ENCODE measurements around the gene HMX1.

The HMX1 gene

GRCh38 chr4:8892556-8893226 lies 21.1 kb upstream of the HMX1 start:
- Histone ChIP-seq H3K56ac (ENCODE audit: low read length) (peak overlapping the region; percentile 62), H2BK120ac (ENCODE audit: low read depth, low read length) (no peak overlapping the region), H3K27ac (ENCODE audit: low read depth, low read length) (no peak overlapping the region), H4K8ac (ENCODE audit: low read depth, low read length) (no peak overlapping the region), H3K4me1 (ENCODE audit: control insufficient read depth, low read depth, low read length) (no peaks in the 10 kb centered on the region), H3K9ac (ENCODE audit: low read length) (peak overlapping the region; percentile 48), H2AK5ac (ENCODE audit: low read length) (no peak overlapping the region), H3K27me3 (ENCODE audit: insufficient read depth, low read length, poor library complexity) (peaks cover 60% of the 10 kb centered on the region), H3K79me2 (ENCODE audit: control insufficient read depth, insufficient read depth, low read length) (no peaks in the 10 kb centered on the region), H3K36me3 (ENCODE audit: control insufficient read depth, insufficient read depth, low read length) (no peaks in the 10 kb centered on the region), H2BK5ac (ENCODE audit: low read length) (no peak overlapping the region), H3K23ac (ENCODE audit: low read length) (no peak overlapping the region), H2BK15ac (replicated peaks; ENCODE audit: low read depth) (no peak overlapping the region), H3K18ac (ENCODE audit: low read length) (no peak overlapping the region), H3K4me2 (ENCODE audit: low read length) (no peak overlapping the region), H3K4ac (ENCODE audit: low read depth, low read length) (no peak overlapping the region), H4K5ac (ENCODE audit: low read length) (no peak overlapping the region), H3K79me1 (ENCODE audit: low read length) (no peaks in the 10 kb centered on the region), H3K4me3 (ENCODE audit: low read length) (no peak overlapping the region)
- no peak for DNase-seq
- WGBS (ENCODE audit: extremely low coverage, insufficient coverage, low lambda C conversion rate) = no CpG with 5 or more reads among the region's 73 CpGs

- H3K56ac ChIP-seq (ENCODE audit: low read length) = peak overlapping the region; percentile 17
- H3K23ac ChIP-seq (ENCODE audit: low read length) = no peak overlapping the region
- H3K4ac ChIP-seq (ENCODE audit: low read depth, low read length) = peak overlapping the region; percentile 39
- no CpG with 5 or more reads among the region's 72 CpGs for WGBS (ENCODE audit: extremely low coverage, insufficient coverage, low lambda C conversion rate)
- no peak overlapping the region for H4K5ac ChIP-seq (ENCODE audit: low read length)
- no peak overlapping the region for H2BK120ac ChIP-seq (ENCODE audit: low read depth, low read length)
- no peaks in the 10 kb centered on the region for H3K79me2 ChIP-seq (ENCODE audit: control insufficient read depth, insufficient read depth, low read length)
- no peaks in the 10 kb centered on the region for H3K4me1 ChIP-seq (ENCODE audit: control insufficient read depth, low read depth, low read length)
- DNase-seq = peak; percentile 70
- peak overlapping the region; percentile 34 for H3K4me2 ChIP-seq (ENCODE audit: low read length)
- no peak overlapping the region for H2BK5ac ChIP-seq (ENCODE audit: low read length)
- H3K9ac ChIP-seq (ENCODE audit: low read length) = peak overlapping the region; percentile 37
- no peak overlapping the region for H3K4me3 ChIP-seq (ENCODE audit: low read length)
- no peaks in the 10 kb centered on the region for H3K36me3 ChIP-seq (ENCODE audit: control insufficient read depth, insufficient read depth, low read length)
- no peak overlapping the region for H2BK15ac ChIP-seq (replicated peaks; ENCODE audit: low read depth)
- no peak overlapping the region for H2AK5ac ChIP-seq (ENCODE audit: low read length)
- no peaks in the 10 kb centered on the region for H3K79me1 ChIP-seq (ENCODE audit: low read length)
- no peak overlapping the region for H3K27ac ChIP-seq (ENCODE audit: low read depth, low read length)
- H3K27me3 ChIP-seq (ENCODE audit: insufficient read depth, low read length, poor library complexity) = peaks cover 65% of the 10 kb centered on the region
- H4K8ac ChIP-seq (ENCODE audit: low read depth, low read length) = no peak overlapping the region
- peak overlapping the region; percentile 4 for H3K18ac ChIP-seq (ENCODE audit: low read length)
These were observed 20.3 kb upstream of the HMX1 start for GRCh38 chr4:8891646-8892555.

- no peaks in the 10 kb centered on the region for H3K79me2 ChIP-seq (ENCODE audit: control insufficient read depth, insufficient read depth, low read length)
- no CpG with 5 or more reads among the region's 15 CpGs for WGBS (ENCODE audit: extremely low coverage, insufficient coverage, low lambda C conversion rate)
These were observed 19.6 kb upstream of the HMX1 start for GRCh38 chr4:8891255-8891645.

GRCh38 chr4:8888856-8889255 lies 17.2 kb upstream of the HMX1 start:
- no peak overlapping the region for H3K4me2 ChIP-seq (ENCODE audit: low read length)
- H4K8ac ChIP-seq (ENCODE audit: low read depth, low read length) = no peak overlapping the region
- no peak overlapping the region for H3K56ac ChIP-seq (ENCODE audit: low read length)
- no peak overlapping the region for H4K5ac ChIP-seq (ENCODE audit: low read length)
- DNase-seq = no peak
- peaks cover 57% of the 10 kb centered on the region for H3K27me3 ChIP-seq (ENCODE audit: insufficient read depth, low read length, poor library complexity)
- no peak overlapping the region for H3K18ac ChIP-seq (ENCODE audit: low read length)
- H3K23ac ChIP-seq (ENCODE audit: low read length) = no peak overlapping the region
- H2BK5ac ChIP-seq (ENCODE audit: low read length) = no peak overlapping the region
- no peak overlapping the region for H3K27ac ChIP-seq (ENCODE audit: low read depth, low read length)
- no CpG with 5 or more reads among the region's 13 CpGs for WGBS (ENCODE audit: extremely low coverage, insufficient coverage, low lambda C conversion rate)
- H3K4ac ChIP-seq (ENCODE audit: low read depth, low read length) = no peak overlapping the region
- no peaks in the 10 kb centered on the region for H3K4me1 ChIP-seq (ENCODE audit: control insufficient read depth, low read depth, low read length)
- H3K79me2 ChIP-seq (ENCODE audit: control insufficient read depth, insufficient read depth, low read length) = no peaks in the 10 kb centered on the region
- H2BK15ac ChIP-seq (replicated peaks; ENCODE audit: low read depth) = no peak overlapping the region
- no peak overlapping the region for H2BK120ac ChIP-seq (ENCODE audit: low read depth, low read length)
- H3K9ac ChIP-seq (ENCODE audit: low read length) = no peak overlapping the region
- no peaks in the 10 kb centered on the region for H3K36me3 ChIP-seq (ENCODE audit: control insufficient read depth, insufficient read depth, low read length)
- H3K4me3 ChIP-seq (ENCODE audit: low read length) = no peak overlapping the region
- H3K79me1 ChIP-seq (ENCODE audit: low read length) = no peaks in the 10 kb centered on the region
- no peak overlapping the region for H2AK5ac ChIP-seq (ENCODE audit: low read length)

More at GRCh38 chr4:8891255-8891645, 19.6 kb upstream of the HMX1 start:
- H2AK5ac ChIP-seq (ENCODE audit: low read length) = no peak overlapping the region
- H2BK15ac ChIP-seq (replicated peaks; ENCODE audit: low read depth) = no peak overlapping the region
- peak overlapping the region; percentile 56 for H3K23ac ChIP-seq (ENCODE audit: low read length)
- peak; percentile 52 for DNase-seq
- H3K27ac ChIP-seq (ENCODE audit: low read depth, low read length) = no peak overlapping the region
- H3K4me2 ChIP-seq (ENCODE audit: low read length) = no peak overlapping the region
- no peak overlapping the region for H4K8ac ChIP-seq (ENCODE audit: low read depth, low read length)
- peak overlapping the region; percentile 58 for H3K56ac ChIP-seq (ENCODE audit: low read length)
- H4K5ac ChIP-seq (ENCODE audit: low read length) = no peak overlapping the region
- H2BK120ac ChIP-seq (ENCODE audit: low read depth, low read length) = no peak overlapping the region
- no peak overlapping the region for H3K9ac ChIP-seq (ENCODE audit: low read length)
- peaks cover 66% of the 10 kb centered on the region for H3K27me3 ChIP-seq (ENCODE audit: insufficient read depth, low read length, poor library complexity)
- H2BK5ac ChIP-seq (ENCODE audit: low read length) = no peak overlapping the region
- no peaks in the 10 kb centered on the region for H3K79me1 ChIP-seq (ENCODE audit: low read length)
- H3K4me3 ChIP-seq (ENCODE audit: low read length) = no peak overlapping the region
- no peaks in the 10 kb centered on the region for H3K4me1 ChIP-seq (ENCODE audit: control insufficient read depth, low read depth, low read length)
- no peaks in the 10 kb centered on the region for H3K36me3 ChIP-seq (ENCODE audit: control insufficient read depth, insufficient read depth, low read length)
- H3K4ac ChIP-seq (ENCODE audit: low read depth, low read length) = peak overlapping the region; percentile 39
- H3K18ac ChIP-seq (ENCODE audit: low read length) = no peak overlapping the region

- H2BK120ac ChIP-seq (ENCODE audit: low read depth, low read length) = no peak overlapping the region
- no peak overlapping the region for H3K9ac ChIP-seq (ENCODE audit: low read length)
- no peak overlapping the region for H2AK5ac ChIP-seq (ENCODE audit: low read length)
- H3K27me3 ChIP-seq (ENCODE audit: insufficient read depth, low read length, poor library complexity) = peaks cover 41% of the 10 kb centered on the region
- no peak overlapping the region for H4K5ac ChIP-seq (ENCODE audit: low read length)
- H3K4me1 ChIP-seq (ENCODE audit: control insufficient read depth, low read depth, low read length) = no peaks in the 10 kb centered on the region
- DNase-seq = peak; percentile 66
- H3K4ac ChIP-seq (ENCODE audit: low read depth, low read length) = no peak overlapping the region
- no peak overlapping the region for H2BK15ac ChIP-seq (replicated peaks; ENCODE audit: low read depth)
- no peak overlapping the region for H3K4me3 ChIP-seq (ENCODE audit: low read length)
- H2BK5ac ChIP-seq (ENCODE audit: low read length) = no peak overlapping the region
- H3K27ac ChIP-seq (ENCODE audit: low read depth, low read length) = no peak overlapping the region
- no peaks in the 10 kb centered on the region for H3K79me2 ChIP-seq (ENCODE audit: control insufficient read depth, insufficient read depth, low read length)
- H3K18ac ChIP-seq (ENCODE audit: low read length) = no peak overlapping the region
- no peak overlapping the region for H3K23ac ChIP-seq (ENCODE audit: low read length)
- no CpG with 5 or more reads among the region's 10 CpGs for WGBS (ENCODE audit: extremely low coverage, insufficient coverage, low lambda C conversion rate)
- H3K4me2 ChIP-seq (ENCODE audit: low read length) = no peak overlapping the region
- no peaks in the 10 kb centered on the region for H3K79me1 ChIP-seq (ENCODE audit: low read length)
- H3K36me3 ChIP-seq (ENCODE audit: control insufficient read depth, insufficient read depth, low read length) = no peaks in the 10 kb centered on the region
- H4K8ac ChIP-seq (ENCODE audit: low read depth, low read length) = no peak overlapping the region
- no peak overlapping the region for H3K56ac ChIP-seq (ENCODE audit: low read length)
These were observed 15.2 kb upstream of the HMX1 start for GRCh38 chr4:8886612-8887406.
